Mammary epithelial cell (primary cell): ENCODE results near the gene IQSEC1.

Experiments used
- EZH2 ChIP-seq: IDR thresholded peaks from 2 replicates; pipeline ENCODE4 v1.6.1; 2012; ENCODE audit warnings: low read length, inconsistent platforms, borderline replicate concordance
- TF ChIP-seq, protein P1 (sequence below), 2 donors: IDR thresholded peaks in 1 of 2; conservative IDR thresholded peaks in 1 of 2; 2 replicates each; pipeline ENCODE4 v1.5.1; 2011 to 2012; ENCODE audit warnings: inconsistent platforms in 2 of 2, low read length in 2 of 2, mild to moderate bottlenecking in 2 of 2, control low read depth in 1 of 2, low read depth in 1 of 2; ENCODE audit not compliant: insufficient read depth in 1 of 2; ENCODE audit errors: extremely low read depth in 1 of 2

GRCh38 chr3:12982619-12983101, 90.6 kb downstream of the IQSEC1 start:
- TF ChIP-seq, protein P1, sequence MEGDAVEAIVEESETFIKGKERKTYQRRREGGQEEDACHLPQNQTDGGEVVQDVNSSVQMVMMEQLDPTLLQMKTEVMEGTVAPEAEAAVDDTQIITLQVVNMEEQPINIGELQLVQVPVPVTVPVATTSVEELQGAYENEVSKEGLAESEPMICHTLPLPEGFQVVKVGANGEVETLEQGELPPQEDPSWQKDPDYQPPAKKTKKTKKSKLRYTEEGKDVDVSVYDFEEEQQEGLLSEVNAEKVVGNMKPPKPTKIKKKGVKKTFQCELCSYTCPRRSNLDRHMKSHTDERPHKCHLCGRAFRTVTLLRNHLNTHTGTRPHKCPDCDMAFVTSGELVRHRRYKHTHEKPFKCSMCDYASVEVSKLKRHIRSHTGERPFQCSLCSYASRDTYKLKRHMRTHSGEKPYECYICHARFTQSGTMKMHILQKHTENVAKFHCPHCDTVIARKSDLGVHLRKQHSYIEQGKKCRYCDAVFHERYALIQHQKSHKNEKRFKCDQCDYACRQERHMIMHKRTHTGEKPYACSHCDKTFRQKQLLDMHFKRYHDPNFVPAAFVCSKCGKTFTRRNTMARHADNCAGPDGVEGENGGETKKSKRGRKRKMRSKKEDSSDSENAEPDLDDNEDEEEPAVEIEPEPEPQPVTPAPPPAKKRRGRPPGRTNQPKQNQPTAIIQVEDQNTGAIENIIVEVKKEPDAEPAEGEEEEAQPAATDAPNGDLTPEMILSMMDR (conservative IDR thresholded peaks at IDR 0.05 in 1 of 2, IDR thresholded peaks at IDR 0.05 in 1 of 2; ENCODE audit: extremely low read depth in 1 of 2, insufficient read depth in 1 of 2, low read depth in 1 of 2, low read length in 2 of 2), result no peak
- no peak for TF ChIP-seq EZH2
